Lower leg skin (tissue), 3 donors: ENCODE data around the gene CEACAM5.

Experiments
- CTCF ChIP-seq, 3 donors: fragments of 450-650 bp; IDR thresholded peaks; one replicate each; pipeline ENCODE4 v1.5.1; 2016; ENCODE audit warnings: antibody characterized with exemption in 3 of 3, mild to moderate bottlenecking in 3 of 3, moderate library complexity in 2 of 3
- POLR2A ChIP-seq, 2 donors: fragments of 450-650 bp; IDR thresholded peaks; one replicate each; pipeline ENCODE4 v1.6.1; 2016 to 2017; ENCODE audit warnings: antibody characterized with exemption in 2 of 2, mild to moderate bottlenecking in 1 of 2, moderate library complexity in 1 of 2

- TF ChIP-seq CTCF (IDR thresholded peaks at IDR 0.05) (no peak), POLR2A (IDR thresholded peaks at IDR 0.05) (no peak)
These were observed 17.0 kb upstream of the CEACAM5 start for GRCh38 chr19:41691268-41691970.
